GM12878 (cell line): ENCODE data around the gene CRIM1. TPM values are rescaled to one million over a fixed set of nuclear protein-coding genes. Genes with fewer than 3 reads are reported as not detected.

Source experiments
- ATAC-seq: fragments of 200-7000 bp; cut with Tn5 transposase; 3 replicates; pipeline ENCODE4 v1.9.1; 2020; ENCODE audit warnings: mild to moderate bottlenecking, moderate library complexity
- BruUV-seq: library from RNA; stranded (reverse); fragments of 400-500 nt; replicated peaks from 2 replicates; lab custom pipeline; 2021; lab: Mats Ljungman, UMichigan
- CTCF ChIA-PET: fragments of 300-600 bp; sonication (Branson Sonifier 250); formaldehyde crosslinking; extraction: SDS; loops from one replicate; lab custom pipeline; 2021; ENCODE audit warnings: inconsistent platforms; lab: Yijun Ruan, JAX
- POLR2A ChIA-PET: fragments of 350-600 bp; formaldehyde crosslinking; extraction: SDS; loops from one replicate; lab custom pipeline; 2021; ENCODE audit warnings: inconsistent platforms; lab: Charles Lee
- RAD21 ChIA-PET: fragments of 300-600 bp; sonication (Branson Sonifier 250); formaldehyde crosslinking; loops from one replicate; lab custom pipeline; 2023; ENCODE audit warnings: antibody characterized with exemption; ENCODE audit not compliant: unreplicated experiment; lab: Charles Lee
- SMC1A ChIA-PET: fragments of 300-600 bp; sonication (Branson Sonifier 250); formaldehyde crosslinking; loops from one replicate; lab custom pipeline; 2023; ENCODE audit not compliant: unreplicated experiment, uncharacterized antibody; lab: Charles Lee
- DNase-seq: peaks from one replicate; pipeline ENCODE4 v3.0.0-alpha.2; 2011; ENCODE audit warnings: low read depth, low spot score
- FAIRE-seq: peaks from 3 replicates; lab custom pipeline; 2011; peaks lifted over from hg19 to GRCh38; lab: Jason Lieb, UNC
- H2AFZ ChIP-seq: 2 replicates; pipeline ENCODE4 v1.6.0; 2011; ENCODE audit warnings: low read depth, low read length, control low read depth; ENCODE audit not compliant: control insufficient read depth
- H3K27ac ChIP-seq: 2 replicates; pipeline ENCODE4 v1.5.1; 2011; ENCODE audit warnings: control low read depth; ENCODE audit not compliant: control insufficient read depth, insufficient read depth
- H3K27me3 ChIP-seq, 2 experiments: replicated peaks in 1 of 2; 2 replicates each; pipeline versions ENCODE4 v1.6.0 to v1.6.1; 2011; ENCODE audit warnings: low read length in 1 of 2; ENCODE audit not compliant: control insufficient read depth in 2 of 2, insufficient read depth in 2 of 2
- H3K36me3 ChIP-seq, 2 experiments: 2 replicates each; pipeline ENCODE4 v1.5.1; 2011; ENCODE audit warnings: low read length in 1 of 2; ENCODE audit not compliant: control insufficient read depth in 2 of 2, insufficient read depth in 2 of 2
- H3K4me1 ChIP-seq: 2 replicates; pipeline ENCODE4 v1.6.1; 2011; ENCODE audit warnings: mild to moderate bottlenecking, low read length, moderate library complexity, mixed read lengths; ENCODE audit not compliant: control insufficient read depth, insufficient read depth
- H3K4me2 ChIP-seq: 2 replicates; pipeline ENCODE4 v1.6.0; 2011; ENCODE audit warnings: control low read depth; ENCODE audit not compliant: control insufficient read depth, insufficient read depth
- H3K4me3 ChIP-seq: fragments of 200-600 bp; sonication (generic); 2 replicates; pipeline ENCODE4 v1.5.1; 2016
- H3K79me2 ChIP-seq: 2 replicates; pipeline ENCODE4 v1.6.0; 2011; ENCODE audit warnings: low read length; ENCODE audit not compliant: control insufficient read depth, insufficient read depth
- H3K9ac ChIP-seq: 2 replicates; pipeline ENCODE4 v1.8.0; 2011; ENCODE audit warnings: low read length, control low read depth, mixed read lengths; ENCODE audit not compliant: control insufficient read depth, insufficient read depth
- H3K9me3 ChIP-seq: replicated peaks from 3 replicates; pipeline ENCODE4 v1.5.1; 2011; ENCODE audit warnings: mild to moderate bottlenecking, low read length; ENCODE audit not compliant: control insufficient read depth, insufficient read depth
- H4K20me1 ChIP-seq: 2 replicates; pipeline ENCODE4 v1.6.0; 2011; ENCODE audit not compliant: control insufficient read depth, insufficient read depth
- ATF7 ChIP-seq: fragments of 450-650 bp; IDR thresholded peaks from 2 replicates; pipeline ENCODE4 v1.6.1; 2016; ENCODE audit warnings: low read depth, mild to moderate bottlenecking
- DPF2 ChIP-seq: fragments of 450-650 bp; IDR thresholded peaks from 2 replicates; pipeline ENCODE4 v1.6.1; 2017; ENCODE audit warnings: mild to moderate bottlenecking
- EZH2 ChIP-seq: IDR thresholded peaks from 2 replicates; pipeline ENCODE4 v1.6.1; 2012; ENCODE audit warnings: low read depth, mild to moderate bottlenecking, control low read depth, inconsistent platforms, low read length, borderline replicate concordance; ENCODE audit not compliant: control insufficient read depth
- FOS ChIP-seq: IDR thresholded peaks from 3 replicates; pipeline ENCODE4 v1.6.1; 2011; ENCODE audit warnings: borderline replicate concordance; ENCODE audit not compliant: insufficient read length; ENCODE audit errors: extremely low read depth
- GABPA ChIP-seq: IDR thresholded peaks from 2 replicates; pipeline ENCODE4 v1.6.1; 2014; ENCODE audit warnings: antibody characterized with exemption, low read depth, mild to moderate bottlenecking, inconsistent platforms
- IKZF1 ChIP-seq: fragments of 450-650 bp; conservative IDR thresholded peaks from 2 replicates; pipeline ENCODE4 v1.6.1; 2017; ENCODE audit warnings: antibody characterized with exemption, mild to moderate bottlenecking
- IKZF2 ChIP-seq, 2 experiments: fragments of 450-650 bp; IDR thresholded peaks; 2 replicates each; pipeline ENCODE4 v1.6.1; 2017; ENCODE audit warnings: mild to moderate bottlenecking in 2 of 2, moderate library complexity in 2 of 2
- POU2F2 ChIP-seq: IDR thresholded peaks from 3 replicates; pipeline ENCODE4 v1.6.1; 2011; ENCODE audit warnings: low read depth, mild to moderate bottlenecking, low read length, borderline replicate concordance
- SMARCA5 ChIP-seq: fragments of 450-650 bp; IDR thresholded peaks from 2 replicates; pipeline ENCODE4 v1.6.1; 2017; ENCODE audit warnings: mild to moderate bottlenecking
- SRF ChIP-seq, 2 experiments: IDR thresholded peaks; 2 replicates each; pipeline ENCODE4 v1.6.1; 2011; ENCODE audit warnings: low read depth in 2 of 2, low read length in 2 of 2, mild to moderate bottlenecking in 1 of 2, moderate library complexity in 1 of 2
- TCF3 ChIP-seq: IDR thresholded peaks from 2 replicates; pipeline ENCODE4 v1.6.1; 2012; ENCODE audit warnings: low read depth, mild to moderate bottlenecking, low read length, borderline replicate concordance; ENCODE audit not compliant: insufficient read depth
- ZNF207 ChIP-seq: fragments of 450-650 bp; IDR thresholded peaks from 2 replicates; pipeline ENCODE4 v1.6.1; 2014; ENCODE audit warnings: antibody characterized with exemption, mild to moderate bottlenecking, borderline replicate concordance
- ZNF24 ChIP-seq: fragments of 450-650 bp; IDR thresholded peaks from 2 replicates; pipeline ENCODE4 v1.6.1; 2017; ENCODE audit warnings: antibody characterized with exemption, mild to moderate bottlenecking
- WGBS: methylation state at CpG from one replicate; pipeline ENCODE4 v1.1.6; 2016; ENCODE audit warnings: low lambda C conversion rate; ENCODE audit not compliant: insufficient replicate concordance, insufficient coverage; ENCODE audit errors: missing lambda C conversion rate; 5-methylcytosine and 5-hydroxymethylcytosine counted together
- in situ Hi-C: fragments of 300-500 bp; cut with MboI; formaldehyde crosslinking; loops from 9 replicates; pipeline ENCODE4 v1.14.3; 2018; ENCODE audit warnings: mixed read lengths
- intact Hi-C: fragments of 100-400 bp; cut with micrococcal nuclease; formaldehyde crosslinking; loops from one replicate; pipeline ENCODE4 v1.14.2; 2022; ENCODE audit not compliant: unreplicated experiment
- polyA plus RNA-seq, 11 experiments: library from polyadenylated mRNA; depleted of rRNA in 4 of 11; unstranded in 6 of 11; stranded (reverse) in 5 of 11; fragments of >200 nt; fragmentation: Nextera tagmentation in 4 of 11; fragmentation: Illumina TruSeq in 1 of 11; extraction: Ambion mirVana in 4 of 11; extraction: Trizol in 1 of 11; gene quantifications; 1 replicate in 1 of 11; 2 replicates in 10 of 11; pipeline versions ENCODE4 v1.2.1 to v1.2.3, GENCODE V29; 2011 to 2016; ENCODE audit warnings: inconsistent platforms in 2 of 11, missing spikeins in 2 of 11, low read depth in 1 of 11
- total RNA-seq, 4 experiments: library from RNA; depleted of rRNA in 3 of 4; stranded (reverse); fragments of >200 nt in 3 of 4; fragmentation: Illumina TruSeq in 1 of 4; extraction: Trizol in 1 of 4; gene quantifications; 2 replicates each; pipeline versions ENCODE4 v1.2.1 to v1.2.3, GENCODE V29; 2013 to 2021
- TF ChIP-seq, protein P1 (sequence below): fragments of 450-650 bp; IDR thresholded peaks from 2 replicates; pipeline ENCODE4 v1.6.1; 2016; ENCODE audit warnings: mild to moderate bottlenecking
- TF ChIP-seq, protein P2 (sequence below): fragments of 450-650 bp; IDR thresholded peaks from 2 replicates; pipeline ENCODE4 v1.6.1; 2018; ENCODE audit warnings: mild to moderate bottlenecking, low read depth, moderate library complexity; ENCODE audit not compliant: partially characterized antibody

CRIM1 gene
- total and polyA plus RNA-seq, 10 of the 15 experiments (the other 5 are each of a cell fraction or from before 2014, with no cell fraction given), result 0.42 to 7.4 (median 3.1) TPM

DNA sequence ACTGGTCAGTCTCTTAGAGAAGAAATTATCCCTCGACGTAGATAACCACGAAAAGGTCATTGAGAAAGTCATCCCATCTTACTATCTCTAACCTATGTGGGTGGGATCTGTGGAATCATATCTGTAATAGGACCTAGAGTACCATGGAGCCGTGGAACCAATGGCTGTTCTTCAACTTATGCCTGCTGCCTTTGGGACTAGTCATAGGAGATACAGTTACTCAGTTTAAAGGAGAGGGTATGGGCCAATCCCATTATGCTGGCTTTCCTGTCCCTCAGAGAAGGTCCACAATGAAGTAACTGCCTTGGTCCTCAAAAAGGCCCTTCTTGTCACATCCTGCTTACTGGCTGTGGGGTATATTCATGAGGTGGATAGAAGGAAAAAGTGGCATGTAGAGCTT, 164.9 kb downstream of the CRIM1 start:
- FAIRE-seq (no peak), ATAC-seq (no peak), DNase-seq (no peak)
- BruUV-seq, result no TSS peak
- H2AFZ ChIP-seq, result no peak overlapping the region
- H4K20me1 ChIP-seq, result no peaks in the 10 kb centered on the region
- no peaks in the 10 kb centered on the region for H3K9me3 ChIP-seq
- RAD21 ChIA-PET, result no interaction called here
- H3K4me2 ChIP-seq, result no peak overlapping the region
- no peak overlapping the region for H3K27ac ChIP-seq
- WGBS, result 32% methylated on average over 4 of the region's 4 CpGs
- no peaks in the 10 kb centered on the region for H3K4me1 ChIP-seq
- no peaks in the 10 kb centered on the region for H3K27me3 ChIP-seq
- SMC1A ChIA-PET, result interaction anchor here (1.3 kb wide), 1 partner anchor 21 kb away, joined by 3 read pairs; no protein-coding TSS in a partner anchor
- POLR2A ChIA-PET, result no interaction called here
- no peak overlapping the region for H3K4me3 ChIP-seq
- no peaks in the 10 kb centered on the region for H3K79me2 ChIP-seq
- in situ Hi-C loops, result no loop called here
- TF ChIP-seq SRF (IDR thresholded peaks at IDR 0.05; ENCODE audit: low read depth in 2 of 2, low read length in 2 of 2) (no peak), FOS (no peak)
- no peaks in the 10 kb centered on the region for H3K36me3 ChIP-seq
- H3K9ac ChIP-seq, result no peak overlapping the region
- CTCF ChIA-PET, result interaction anchor here (1.1 kb wide), 1 partner anchor 75 kb away, joined by 3 read pairs; no protein-coding TSS in a partner anchor
- intact Hi-C loops, result no loop called here

DNA sequence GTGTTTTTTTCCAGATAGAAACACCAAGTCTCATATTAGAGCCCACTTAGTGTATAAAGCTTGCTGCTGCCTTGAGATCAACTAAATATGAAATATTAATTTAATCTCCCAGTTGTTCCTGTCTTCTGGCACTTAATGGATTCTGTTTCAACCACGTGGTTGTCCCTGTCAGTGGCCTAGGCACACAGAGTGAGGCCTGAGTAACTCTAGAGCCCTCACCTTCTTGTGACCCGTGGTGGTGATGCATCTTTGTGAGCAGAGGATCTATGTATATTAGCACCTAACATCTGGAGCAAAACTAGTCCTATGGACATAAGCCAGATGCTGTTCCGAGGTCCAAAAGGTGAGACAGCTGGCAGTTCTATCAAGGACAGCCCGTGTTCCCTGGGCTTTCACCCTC, 167.6 kb downstream of the CRIM1 start:
- no peak for ATAC-seq
- no peak for FAIRE-seq
- Histone ChIP-seq H2AFZ (no peak overlapping the region), H3K4me1 (no peaks in the 10 kb centered on the region; the same call in 1 of the 2 replicates), H3K9me3 (no peaks in the 10 kb centered on the region), H3K27me3 (no peaks in the 10 kb centered on the region), H3K79me2 (no peaks in the 10 kb centered on the region), H3K4me3 (no peak overlapping the region), H3K9ac (no peak overlapping the region), H4K20me1 (no peaks in the 10 kb centered on the region), H3K36me3 (no peaks in the 10 kb centered on the region), H3K27ac (no peak overlapping the region), H3K4me2 (no peak overlapping the region)
- CTCF ChIA-PET, result interaction anchor here (1.0 kb wide), 2 partner anchors 22 to 137 kb away, joined by 3 read pairs; no protein-coding TSS in a partner anchor
- POLR2A ChIA-PET, result no interaction called here
- BruUV-seq, result no TSS peak
- RAD21 ChIA-PET, result interaction anchor here (1.1 kb wide), 1 partner anchor 11 kb away, joined by 3 read pairs; no protein-coding TSS in a partner anchor
- in situ Hi-C loops (no loop called here), intact Hi-C loops (no loop called here)
- 18% methylated on average over 4 of the region's 4 CpGs for WGBS
- DNase-seq, result no peak
- SMC1A ChIA-PET, result interaction anchor here (0.8 to 1.3 kb wide), 2 partner anchors 16 to 127 kb away, joined by 3 read pairs; no protein-coding TSS in a partner anchor
- no peak for TF ChIP-seq SMARCA5
- TF ChIP-seq ATF7, result no peak
- TF ChIP-seq, protein P1, sequence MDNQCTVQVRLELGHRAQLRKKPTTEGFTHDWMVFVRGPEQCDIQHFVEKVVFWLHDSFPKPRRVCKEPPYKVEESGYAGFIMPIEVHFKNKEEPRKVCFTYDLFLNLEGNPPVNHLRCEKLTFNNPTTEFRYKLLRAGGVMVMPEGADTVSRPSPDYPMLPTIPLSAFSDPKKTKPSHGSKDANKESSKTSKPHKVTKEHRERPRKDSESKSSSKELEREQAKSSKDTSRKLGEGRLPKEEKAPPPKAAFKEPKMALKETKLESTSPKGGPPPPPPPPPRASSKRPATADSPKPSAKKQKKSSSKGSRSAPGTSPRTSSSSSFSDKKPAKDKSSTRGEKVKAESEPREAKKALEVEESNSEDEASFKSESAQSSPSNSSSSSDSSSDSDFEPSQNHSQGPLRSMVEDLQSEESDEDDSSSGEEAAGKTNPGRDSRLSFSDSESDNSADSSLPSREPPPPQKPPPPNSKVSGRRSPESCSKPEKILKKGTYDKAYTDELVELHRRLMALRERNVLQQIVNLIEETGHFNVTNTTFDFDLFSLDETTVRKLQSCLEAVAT, result no peak
- TF ChIP-seq ZNF24, result no peak
- no peak for TF ChIP-seq EZH2
- TF ChIP-seq DPF2, result no peak
- no peak for TF ChIP-seq GABPA
- no peak for TF ChIP-seq IKZF1
- TF ChIP-seq ZNF207, result no peak
- TF ChIP-seq IKZF2 (IDR thresholded peaks at IDR 0.05), result no peak
- TF ChIP-seq POU2F2, result no peak
- TF ChIP-seq, protein P2, sequence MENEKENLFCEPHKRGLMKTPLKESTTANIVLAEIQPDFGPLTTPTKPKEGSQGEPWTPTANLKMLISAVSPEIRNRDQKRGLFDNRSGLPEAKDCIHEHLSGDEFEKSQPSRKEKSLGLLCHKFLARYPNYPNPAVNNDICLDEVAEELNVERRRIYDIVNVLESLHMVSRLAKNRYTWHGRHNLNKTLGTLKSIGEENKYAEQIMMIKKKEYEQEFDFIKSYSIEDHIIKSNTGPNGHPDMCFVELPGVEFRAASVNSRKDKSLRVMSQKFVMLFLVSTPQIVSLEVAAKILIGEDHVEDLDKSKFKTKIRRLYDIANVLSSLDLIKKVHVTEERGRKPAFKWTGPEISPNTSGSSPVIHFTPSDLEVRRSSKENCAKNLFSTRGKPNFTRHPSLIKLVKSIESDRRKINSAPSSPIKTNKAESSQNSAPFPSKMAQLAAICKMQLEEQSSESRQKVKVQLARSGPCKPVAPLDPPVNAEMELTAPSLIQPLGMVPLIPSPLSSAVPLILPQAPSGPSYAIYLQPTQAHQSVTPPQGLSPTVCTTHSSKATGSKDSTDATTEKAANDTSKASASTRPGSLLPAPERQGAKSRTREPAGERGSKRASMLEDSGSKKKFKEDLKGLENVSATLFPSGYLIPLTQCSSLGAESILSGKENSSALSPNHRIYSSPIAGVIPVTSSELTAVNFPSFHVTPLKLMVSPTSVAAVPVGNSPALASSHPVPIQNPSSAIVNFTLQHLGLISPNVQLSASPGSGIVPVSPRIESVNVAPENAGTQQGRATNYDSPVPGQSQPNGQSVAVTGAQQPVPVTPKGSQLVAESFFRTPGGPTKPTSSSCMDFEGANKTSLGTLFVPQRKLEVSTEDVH, result no peak
- no peak for TF ChIP-seq TCF3
